Activated CD4-positive, CD25-positive, alpha-beta regulatory T cell treated with anti-CD3 and anti-CD28 coated beads, Interleukin-2, amount 50 U/mL, for 72 hours (primary cell): ENCODE results near the gene URGCP.
A peak's percentile ranks its signal among the peaks of the same experiment; 100 is the strongest.
"Not testable (repeated sequence)": the region's sequence is repeated elsewhere in the genome, so short reads cannot be mapped to it uniquely, and the experiment has no call there.

Experiments
- DNase-seq: peaks from one replicate; pipeline ENCODE4 v3.0.0; 2021

The URGCP gene

DNA sequence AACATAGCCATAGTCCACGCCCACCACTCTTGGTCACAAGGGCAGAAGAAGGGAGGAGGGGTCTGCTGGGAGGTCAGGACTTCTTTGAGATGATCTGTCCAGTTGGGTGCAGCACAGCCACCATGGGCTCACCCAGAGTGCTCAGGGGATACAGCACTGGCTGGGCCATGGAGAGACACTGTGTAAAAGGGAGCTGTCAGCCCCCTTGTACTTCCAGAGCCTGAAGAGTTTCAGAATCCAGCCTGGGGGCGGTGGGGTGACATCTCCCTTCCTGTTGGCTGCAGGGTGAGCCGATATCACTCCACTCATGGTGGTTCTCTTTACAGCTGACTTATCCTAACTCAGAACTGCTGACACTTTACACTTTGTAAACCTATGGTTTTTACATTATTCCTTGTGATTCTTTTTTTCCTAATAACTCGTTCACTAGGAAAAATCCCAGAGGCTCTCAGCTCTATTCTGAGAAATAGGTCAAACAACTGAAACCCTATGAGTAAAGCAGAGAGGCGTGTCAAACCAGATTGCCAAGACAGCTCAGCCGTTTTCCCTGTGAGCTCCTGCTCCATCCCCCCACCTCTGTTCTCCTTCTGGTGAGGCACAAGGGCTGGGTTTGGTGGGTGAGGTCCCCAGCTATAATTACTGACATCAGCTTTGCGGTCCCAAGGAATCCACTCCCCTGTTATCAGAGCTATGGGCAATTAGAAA, 33.8 kb downstream of the URGCP start:
- no peak for DNase-seq

DNA sequence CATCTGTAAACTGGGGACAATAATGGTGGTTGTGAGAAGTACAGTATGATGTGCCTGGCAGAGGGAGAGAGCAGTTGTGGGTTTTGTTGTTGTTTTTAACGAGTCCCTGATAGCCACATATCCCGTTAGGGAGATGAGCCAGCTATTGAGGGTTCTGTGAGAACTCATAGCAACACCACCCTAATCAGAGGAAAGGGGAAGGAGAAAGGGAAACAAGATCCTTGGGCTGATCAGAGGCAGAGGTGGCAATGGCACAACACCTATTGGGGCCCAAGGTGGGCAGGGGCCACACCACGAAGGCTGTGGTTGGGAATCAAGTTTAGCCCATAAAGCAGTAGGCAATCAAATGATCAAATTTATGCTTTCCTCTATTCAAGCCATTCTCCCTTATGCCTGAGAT, 35.3 kb downstream of the URGCP start:
- no peak for DNase-seq

DNA sequence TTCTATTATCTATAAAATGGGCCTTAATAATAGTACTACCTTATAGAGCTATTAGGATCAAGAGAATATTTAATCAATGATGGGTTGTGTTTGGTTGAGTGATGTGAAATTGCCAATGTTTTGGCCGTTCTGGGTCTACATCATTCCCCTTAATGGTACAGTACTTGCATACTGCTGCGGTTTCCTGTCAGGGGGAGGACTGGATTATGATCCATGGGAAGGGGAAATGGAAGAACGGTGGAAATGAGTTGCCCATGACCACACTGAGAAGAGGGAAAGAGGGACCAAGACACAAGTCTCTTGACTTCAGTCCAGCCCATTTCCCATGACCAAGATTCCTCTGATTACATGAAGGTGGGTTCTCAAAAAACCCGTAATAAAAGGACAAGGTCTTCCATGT, 36.1 kb downstream of the URGCP start:
- no peak for DNase-seq

DNA sequence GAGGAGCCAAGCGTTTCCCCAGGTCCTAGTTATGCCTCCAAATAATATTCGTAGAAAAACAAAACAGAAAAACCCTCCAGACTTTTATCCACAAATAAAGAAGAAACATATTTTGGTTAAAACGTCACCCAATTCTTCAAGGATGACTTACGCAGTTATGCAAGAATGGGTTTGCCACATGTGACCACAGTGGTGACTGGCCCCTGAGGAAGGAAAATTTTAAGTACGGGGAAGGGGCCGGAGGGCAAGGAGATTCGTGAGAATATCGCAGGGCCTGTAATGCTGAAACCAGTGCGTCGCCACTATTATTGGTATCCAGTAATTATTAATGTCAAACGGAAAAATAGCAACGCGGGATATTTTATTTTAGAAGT, 36.5 kb downstream of the URGCP start:
- DNase-seq: no peak

DNA sequence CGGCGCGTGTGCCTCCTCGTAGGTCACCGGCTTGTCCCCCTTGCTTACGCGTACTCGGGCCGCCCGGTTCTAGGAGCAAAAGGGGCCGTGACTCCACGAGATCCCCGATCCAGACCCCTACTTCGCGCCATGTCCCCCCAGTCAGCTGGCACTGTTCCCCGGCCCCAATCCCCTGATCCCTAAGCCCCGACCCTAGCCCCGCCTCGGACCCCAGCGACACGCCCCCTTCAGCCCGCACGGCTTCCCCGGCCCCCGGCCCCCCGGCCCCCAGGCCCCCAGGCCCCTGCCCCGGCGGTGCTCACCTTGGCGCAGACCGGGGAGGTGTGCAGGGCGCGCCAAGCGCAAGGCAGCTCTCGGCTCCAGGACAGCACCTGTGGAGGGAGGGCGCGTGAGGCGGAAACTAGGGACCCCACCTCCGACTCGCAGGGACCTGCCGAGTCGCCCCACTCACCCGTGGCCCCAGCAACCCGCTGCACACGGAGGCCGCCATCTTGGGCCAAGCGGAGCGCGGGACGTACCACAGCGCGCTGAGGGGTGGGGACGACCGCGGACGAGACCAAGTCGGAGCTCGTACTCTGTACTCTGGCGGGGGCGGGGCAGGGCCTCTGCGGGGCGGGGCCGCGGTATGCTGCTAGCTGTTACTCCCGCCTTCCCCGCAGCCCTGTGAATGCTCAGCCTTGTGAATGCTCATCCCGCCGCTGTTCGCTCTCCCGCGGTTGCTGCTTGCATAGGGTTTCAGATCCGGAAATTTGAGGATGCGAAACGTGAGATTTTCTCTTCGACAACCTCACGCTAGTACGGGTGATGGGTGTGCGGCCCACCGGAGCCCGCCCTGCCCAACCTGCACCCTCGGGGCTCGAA, 37.2 kb downstream of the URGCP start, which contains the start of gene MRPS24:
MRPS24 (minus strand) TSS at position 512 of the 861 bp plus-strand sequence; CDS start at position 490, 22 bp downstream.
- peak; percentile 93 for DNase-seq

DNA sequence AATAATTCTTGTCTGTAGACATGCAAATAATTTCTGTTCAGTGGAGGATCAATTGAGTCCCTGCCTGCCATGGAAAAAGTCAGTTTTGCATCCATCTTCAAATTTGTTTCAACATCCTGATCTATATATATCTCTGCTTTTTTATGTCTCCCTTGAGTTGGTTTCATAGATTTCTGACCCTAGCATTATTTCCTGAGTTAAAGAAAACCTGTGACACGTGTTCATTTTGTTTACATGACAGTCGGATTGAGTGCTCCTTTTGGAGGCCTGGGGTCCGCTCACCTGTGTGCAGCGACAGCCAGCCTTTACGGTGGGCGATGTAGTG, 37.8 kb downstream of the URGCP start:
- no peak for DNase-seq

DNA sequence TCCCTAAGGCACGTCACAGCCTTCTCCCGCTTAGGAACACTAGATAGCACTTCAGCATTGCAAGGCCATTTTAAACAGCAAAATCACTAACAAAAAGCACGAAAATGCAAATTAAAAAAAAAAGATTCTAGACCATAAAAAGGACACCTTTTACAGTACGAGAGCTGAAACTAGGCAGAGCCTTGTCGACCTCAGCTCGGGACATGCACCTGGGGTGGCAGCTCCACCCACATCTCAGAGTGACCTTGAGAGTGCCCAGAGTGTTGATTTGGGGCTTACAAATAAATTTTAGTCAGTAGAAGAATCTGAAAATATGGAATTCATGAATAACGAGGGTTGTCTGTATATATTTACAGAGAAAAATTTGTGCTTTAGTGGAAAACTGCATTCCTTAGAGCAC, 38.2 kb downstream of the URGCP start:
- DNase-seq: no peak

DNA sequence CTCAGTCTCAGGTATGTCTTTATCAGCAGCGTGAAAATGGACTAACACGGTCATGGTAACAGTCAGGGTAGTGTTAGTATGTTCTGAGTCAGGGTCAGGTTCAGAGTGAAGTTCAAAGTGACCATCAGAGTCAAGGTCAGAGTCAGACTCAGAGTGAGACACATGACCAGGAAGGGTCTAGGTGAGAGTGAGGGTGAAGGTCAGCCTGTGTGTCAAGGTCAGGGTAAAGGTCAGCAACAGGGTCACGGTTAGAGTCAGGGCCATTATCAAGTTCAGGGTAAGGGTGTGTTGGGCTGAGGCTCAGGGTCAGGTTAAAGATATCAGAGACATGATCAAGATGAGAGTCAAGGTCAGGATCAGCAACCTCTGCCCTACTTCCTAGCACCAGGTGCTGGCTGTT, 41.1 kb downstream of the URGCP start:
- DNase-seq: no peak

DNA sequence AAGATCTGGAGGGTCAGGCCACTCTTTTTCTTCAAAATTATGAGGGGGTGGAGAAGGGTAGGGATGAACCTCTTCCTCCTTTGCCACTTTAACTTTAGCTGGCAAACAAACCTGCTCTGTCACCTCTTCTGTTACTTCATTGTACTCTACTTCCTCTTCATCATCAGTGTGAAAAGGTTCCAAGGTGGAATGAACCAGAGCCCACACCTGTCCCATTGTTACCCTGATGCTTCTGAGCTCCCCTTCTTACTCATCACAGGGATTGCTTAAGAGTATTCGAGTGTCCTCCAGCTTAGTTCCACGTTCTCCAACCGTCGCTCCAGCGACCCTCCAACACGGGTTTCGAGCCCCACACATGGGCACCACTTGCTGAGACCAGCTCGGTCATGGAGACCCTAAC, 42.3 kb downstream of the URGCP start:
- DNase-seq: no peak

DNA sequence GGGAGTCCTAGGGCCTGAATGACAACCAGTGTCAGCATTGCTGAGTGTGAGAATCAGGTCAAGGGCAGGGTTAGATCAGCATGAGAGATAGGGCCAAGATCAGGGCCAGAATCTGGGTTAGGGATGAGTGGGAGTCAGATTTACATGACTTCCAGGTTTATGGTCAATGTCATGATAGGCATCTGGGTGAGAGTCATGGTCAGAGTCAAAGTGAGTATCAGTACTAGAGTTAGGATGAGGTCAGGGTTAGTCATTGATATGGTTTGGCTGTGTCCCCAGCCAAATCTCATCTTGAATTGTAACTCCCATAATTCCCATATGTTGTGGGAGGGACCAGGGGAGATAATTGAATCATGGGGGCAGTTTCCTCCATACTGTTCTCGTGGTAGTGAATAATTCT, 49.4 kb downstream of the URGCP start:
- DNase-seq: no peak

DNA sequence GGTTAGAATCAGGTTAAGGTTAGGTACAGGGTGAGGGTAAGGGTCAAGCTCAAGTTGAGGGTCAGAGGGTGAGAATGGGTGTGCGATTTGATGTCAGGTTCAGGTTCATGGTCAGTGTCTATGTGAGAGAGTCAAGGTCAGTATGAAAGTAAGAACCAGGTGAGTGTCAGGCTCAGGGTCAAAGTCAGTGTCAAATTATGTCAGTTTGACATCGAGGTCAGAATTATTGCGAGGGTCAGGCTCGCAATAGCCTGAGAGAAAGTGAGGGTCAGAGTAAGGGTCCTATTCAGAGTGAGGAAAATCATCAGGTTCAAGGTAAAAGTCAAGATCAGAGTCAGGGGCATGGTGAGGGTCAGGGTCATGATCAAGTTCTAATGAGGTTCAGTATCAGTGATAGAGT, 50.1 kb downstream of the URGCP start:
- DNase-seq: no peak

DNA sequence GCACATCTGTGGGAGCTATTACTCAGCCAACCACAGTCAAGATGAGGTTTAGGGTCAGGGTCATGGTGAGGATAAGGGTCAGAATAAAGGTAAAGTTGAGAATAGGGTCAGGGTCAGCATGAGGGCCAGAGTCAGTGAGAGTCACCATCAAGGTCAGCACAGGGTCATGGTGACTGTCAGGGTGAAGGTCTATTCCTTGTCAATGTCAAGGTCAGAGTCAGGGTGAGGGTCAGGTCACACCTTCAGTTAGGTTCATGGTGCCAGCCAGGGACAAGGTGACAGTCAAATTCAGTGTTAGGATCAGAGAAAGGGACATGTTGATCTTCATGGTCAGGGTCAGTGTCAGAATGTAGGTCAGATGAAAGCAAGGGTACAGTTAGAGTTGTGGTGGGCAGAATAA, 51.2 kb downstream of the URGCP start:
- no peak for DNase-seq

DNA sequence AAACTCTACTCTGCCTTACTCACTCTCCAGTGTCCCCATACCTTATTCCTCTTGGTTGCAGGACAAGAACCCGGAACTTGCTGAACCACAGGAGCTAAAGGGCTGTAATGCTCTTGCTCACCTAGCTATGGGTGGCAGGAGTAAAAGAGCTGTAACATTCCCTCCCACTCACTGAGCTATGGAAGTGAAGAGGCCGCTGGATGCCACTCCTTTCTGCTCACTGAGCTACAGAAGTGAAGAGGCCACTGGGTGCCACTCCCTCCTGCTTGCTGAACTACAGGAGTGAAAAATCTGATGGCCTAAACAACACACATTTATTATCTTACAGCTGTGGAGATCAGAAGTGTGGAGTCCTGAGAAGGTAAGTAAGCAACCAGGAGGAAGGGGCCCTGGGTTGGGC, 54.6 kb downstream of the URGCP start:
- no peak for DNase-seq

DNA sequence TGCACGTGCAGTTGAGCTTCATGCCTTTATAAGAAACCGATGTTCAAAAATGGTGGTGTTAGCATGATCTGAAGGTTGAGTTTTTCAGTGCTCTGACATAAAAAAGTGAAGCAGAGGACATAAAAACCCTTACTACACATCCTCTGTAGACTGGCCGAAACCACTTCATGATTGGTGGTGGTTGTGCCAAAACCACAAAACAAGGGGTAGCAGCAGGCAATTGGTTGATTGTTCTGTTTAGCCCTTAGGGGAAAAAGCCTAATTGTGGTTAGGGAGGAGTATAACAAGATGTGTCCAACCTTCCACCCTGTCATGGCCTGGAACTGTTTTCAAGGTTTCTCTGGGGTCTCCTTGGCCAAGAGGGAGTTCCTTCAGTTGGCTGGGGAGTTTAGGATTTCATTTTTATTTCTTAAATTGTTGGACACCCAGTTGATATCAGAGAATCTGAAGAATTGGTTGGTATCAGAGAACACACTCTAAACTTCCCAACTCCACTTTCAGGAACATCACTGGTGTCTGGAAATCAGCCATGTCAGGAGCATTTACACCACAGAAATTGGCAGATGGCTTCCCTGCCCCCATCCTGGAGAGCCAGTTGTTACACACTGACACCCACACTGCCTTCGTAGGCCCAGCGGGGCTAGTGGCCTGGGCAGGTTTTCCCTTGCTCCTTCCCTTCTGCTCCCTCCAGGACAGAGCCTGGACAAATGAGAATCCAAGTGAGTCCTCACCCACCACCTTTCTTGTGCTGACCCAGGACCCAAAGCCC, 55.9 kb downstream of the URGCP start:
- DNase-seq: no peak

DNA sequence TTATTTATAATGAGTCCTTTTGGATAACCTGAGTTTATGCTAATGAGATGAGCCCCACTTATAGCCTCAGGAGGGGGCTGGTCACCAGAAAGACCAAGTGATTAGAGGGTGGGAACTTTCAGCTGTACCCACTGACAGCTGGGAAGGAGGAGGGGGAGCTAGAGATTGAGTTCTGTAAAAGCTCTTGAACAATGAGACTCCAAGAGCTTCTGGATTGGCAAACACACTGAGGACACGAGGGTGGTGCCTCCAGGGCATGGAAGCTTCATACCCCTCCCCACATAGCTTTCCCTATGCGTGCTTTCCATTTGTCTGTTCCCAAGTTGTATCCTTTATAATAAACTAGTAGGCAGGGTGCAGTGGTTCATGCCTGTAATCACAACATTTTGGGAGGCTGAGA, 57.3 kb downstream of the URGCP start:
- DNase-seq: no peak

DNA sequence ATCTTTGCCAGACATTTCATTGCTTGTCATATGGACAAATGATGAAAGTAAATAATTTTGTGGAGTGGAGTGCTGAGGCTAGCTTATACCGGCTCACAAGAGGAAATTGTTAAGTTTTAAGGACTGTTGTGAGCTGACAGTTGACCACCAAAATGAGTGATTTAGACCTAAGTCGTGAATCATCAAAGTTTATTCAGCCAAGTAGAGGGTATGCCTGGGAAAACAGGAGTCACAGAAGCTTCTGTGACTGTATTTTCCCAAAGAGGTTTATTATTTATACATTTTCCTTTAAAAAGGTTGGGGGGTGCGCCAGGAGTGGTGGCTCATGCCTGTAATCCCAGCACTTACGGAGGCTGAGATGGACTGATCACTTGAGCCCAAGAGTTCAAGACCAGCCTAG, 58.9 kb downstream of the URGCP start:
- DNase-seq: no peak

DNA sequence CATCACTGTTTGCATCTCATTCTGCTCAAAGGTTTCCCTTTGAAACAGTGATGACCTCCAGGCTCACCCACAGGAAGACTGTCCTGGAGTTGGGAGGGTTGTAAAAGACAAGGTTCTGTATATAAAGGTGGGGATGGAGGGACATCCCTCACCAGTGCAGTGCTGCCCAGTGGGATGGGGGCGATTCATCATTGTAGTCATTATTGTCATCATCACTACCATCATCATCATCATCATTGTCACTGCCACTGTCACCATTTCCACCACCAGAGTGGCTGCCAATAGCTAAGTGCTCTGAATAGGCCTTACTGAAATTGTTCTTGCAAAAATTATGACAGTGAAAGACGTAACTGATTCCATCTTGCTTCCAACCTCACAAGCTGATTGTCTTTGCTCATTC, 61.7 kb downstream of the URGCP start:
- no peak for DNase-seq

DNA sequence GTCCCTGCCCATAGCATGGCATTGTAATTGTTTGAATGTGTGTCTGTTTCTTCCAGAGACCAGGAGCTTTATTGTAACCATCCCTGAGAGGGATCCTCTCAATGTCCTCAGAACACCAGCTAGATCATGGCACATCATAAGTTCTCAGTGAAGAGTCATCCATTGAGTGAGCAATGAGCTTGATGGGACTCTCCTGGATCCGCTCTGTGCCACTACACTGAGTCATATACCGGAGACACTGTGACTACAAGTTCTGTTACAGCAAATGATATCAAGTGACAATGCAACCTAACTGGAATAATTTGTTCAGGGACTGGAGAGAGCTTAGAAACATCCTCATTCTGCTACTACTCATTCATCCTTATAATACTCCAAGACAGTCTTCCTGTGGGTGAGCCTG, 62.1 kb downstream of the URGCP start:
- no peak for DNase-seq

DNA sequence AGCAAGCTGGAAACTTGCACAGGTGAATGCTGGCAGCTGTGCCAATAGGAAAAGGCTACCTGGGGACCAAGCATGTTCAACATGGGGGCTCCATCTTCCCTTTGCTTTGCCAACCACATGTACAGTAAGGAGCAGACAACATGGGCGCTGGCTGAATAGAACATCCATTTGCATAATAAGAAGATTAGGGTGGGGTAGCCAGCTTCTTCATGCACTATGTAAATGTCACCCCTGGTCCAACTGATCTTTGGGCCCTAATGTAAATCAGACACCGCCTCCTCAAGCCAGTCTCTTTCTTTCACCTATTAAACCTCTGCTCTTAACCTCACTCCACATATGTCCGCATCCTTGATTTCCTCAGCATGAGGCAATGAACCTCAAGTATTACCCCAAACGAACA, 63.1 kb downstream of the URGCP start:
- DNase-seq: no peak

DNA sequence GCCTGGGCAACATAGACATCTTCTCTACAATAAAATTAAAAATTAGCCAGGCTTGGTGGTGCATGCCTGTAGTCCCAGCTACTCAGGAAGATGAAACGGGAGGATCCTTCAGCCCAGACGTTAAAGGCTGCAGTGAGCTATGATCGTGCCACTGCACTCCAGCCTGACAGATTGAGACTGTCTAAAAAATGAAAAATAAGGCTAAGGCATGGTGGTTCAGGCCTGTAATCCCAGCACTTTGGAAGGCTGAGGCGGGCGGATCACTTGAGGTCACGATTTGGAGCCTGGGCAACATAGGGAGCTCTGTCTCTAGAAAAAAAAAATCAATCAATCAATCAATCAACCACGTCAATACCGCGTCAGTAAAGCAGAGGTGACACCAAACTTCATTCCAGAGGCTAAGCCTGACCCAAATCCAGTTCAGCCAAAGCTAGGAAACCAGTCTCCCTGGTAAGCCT, 68.2 kb downstream of the URGCP start:
- DNase-seq: no peak

DNA sequence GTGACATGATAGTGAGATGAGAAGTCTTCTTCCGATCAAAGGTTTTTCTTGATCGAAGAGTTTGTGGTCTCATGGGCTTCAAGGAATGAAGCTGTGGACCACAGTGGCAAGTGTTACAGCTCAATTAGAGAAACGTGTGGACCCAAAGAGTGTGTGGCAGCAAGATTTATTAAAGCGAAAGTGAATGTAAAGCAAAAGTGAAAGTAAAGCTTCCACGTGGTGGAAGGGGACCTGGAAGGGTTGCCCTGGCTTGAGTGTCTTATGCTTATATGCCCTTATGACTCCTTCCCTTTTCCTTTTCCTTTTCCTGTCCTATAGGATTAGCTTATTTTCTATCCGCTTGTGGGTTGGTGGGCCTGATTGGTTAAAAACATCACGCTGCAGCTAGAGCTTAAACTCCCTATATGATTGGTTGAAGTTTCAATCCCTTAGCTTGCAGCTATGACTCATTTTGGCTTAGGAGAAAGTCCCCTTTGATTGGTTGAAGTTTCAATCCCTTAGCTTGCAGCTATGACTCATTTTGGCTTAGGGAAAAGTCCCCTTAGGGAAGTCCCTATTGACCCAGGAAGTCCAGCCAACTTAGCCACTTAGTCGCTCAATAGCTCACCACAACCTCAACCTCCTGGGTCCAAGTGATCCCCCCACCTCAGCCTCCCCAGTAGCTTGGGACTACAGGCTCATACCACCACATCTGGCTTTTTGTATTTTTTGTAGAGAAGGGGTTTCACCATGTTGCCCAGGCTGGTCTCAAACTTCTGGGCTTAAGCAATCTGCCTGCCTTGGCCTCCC, 71.7 kb downstream of the URGCP start:
- DNase-seq: peak; percentile 38

DNA sequence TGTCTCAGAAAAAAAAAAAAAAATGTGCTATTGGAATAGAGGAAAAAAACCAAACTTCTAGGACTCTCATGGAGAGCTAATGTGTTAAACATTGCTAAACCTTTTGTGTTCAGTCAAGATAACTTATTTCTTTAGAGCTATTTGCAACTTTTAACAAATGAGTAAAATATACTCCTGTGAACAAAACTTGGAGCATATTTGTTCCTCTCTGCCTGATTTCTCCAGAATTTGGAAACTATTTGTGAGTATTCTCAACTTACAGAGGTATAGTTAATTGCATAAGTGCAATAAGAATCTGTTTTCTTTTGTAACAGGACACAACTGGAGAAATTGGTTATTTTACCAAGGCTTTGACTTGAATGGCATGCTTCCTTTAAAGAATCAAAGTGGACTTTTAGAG, 75.5 kb downstream of the URGCP start:
- DNase-seq: not testable (repeated sequence)
